Neural progenitor cell (in vitro differentiated cells): ENCODE measurements around the gene ITPR1.

ENCODE experiments used
- EZH2 ChIP-seq: fragments of 200-600 bp; sonication (generic); IDR thresholded peaks from 2 replicates; pipeline ENCODE4 v1.6.1; 2017; ENCODE audit warnings: antibody characterized with exemption, mild to moderate bottlenecking, moderate library complexity
- TF ChIP-seq, protein P1 (sequence below): fragments of 200-600 bp; sonication (generic); IDR thresholded peaks from 2 replicates; pipeline ENCODE4 v1.5.1; 2017; ENCODE audit warnings: antibody characterized with exemption, mild to moderate bottlenecking

DNA sequence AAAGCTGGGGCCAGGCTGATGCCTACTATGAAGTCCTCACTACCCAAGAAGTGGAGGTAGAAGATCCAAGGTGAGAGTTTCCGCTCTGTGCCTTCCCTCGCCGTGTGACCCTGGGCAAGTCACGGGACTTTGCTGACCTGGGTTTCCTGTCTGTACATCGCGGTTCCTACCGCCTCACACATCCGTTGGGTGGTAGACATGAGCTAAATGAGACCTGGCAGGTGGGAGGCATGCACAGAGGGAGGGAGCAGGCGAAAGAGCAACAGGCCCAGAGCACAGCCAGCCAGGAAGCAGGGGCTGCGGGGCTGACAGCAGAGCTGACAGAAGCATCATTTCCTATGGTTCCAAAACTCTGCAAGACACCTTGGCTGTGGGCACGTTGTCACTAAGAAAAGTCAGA lies 328.8 kb downstream of the ITPR1 start:
- TF ChIP-seq, protein P1, sequence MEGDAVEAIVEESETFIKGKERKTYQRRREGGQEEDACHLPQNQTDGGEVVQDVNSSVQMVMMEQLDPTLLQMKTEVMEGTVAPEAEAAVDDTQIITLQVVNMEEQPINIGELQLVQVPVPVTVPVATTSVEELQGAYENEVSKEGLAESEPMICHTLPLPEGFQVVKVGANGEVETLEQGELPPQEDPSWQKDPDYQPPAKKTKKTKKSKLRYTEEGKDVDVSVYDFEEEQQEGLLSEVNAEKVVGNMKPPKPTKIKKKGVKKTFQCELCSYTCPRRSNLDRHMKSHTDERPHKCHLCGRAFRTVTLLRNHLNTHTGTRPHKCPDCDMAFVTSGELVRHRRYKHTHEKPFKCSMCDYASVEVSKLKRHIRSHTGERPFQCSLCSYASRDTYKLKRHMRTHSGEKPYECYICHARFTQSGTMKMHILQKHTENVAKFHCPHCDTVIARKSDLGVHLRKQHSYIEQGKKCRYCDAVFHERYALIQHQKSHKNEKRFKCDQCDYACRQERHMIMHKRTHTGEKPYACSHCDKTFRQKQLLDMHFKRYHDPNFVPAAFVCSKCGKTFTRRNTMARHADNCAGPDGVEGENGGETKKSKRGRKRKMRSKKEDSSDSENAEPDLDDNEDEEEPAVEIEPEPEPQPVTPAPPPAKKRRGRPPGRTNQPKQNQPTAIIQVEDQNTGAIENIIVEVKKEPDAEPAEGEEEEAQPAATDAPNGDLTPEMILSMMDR, result no peak
- no peak for TF ChIP-seq EZH2
